ENCODE measurements around the gene AP2B1. TPM values are rescaled to one million over a fixed set of nuclear protein-coding genes. Genes with fewer than 3 reads are reported as not detected.
A peak's percentile ranks its signal among the peaks of the same experiment; 100 is the strongest.

AP2B1 gene
- total and polyA plus RNA-seq, 9 of the 15 experiments (the other 6 are each of a cell fraction or from before 2014, with no cell fraction given): 60.1 to 287 (median 105) TPM

GRCh38 chr17:35555691-35556090 lies 31.4 kb upstream of the AP2B1 start:
- intact Hi-C loops (cut with micrococcal nuclease): loop anchor here (2.0 to 5.0 kb wide), 2 partner anchors 177 to 191 kb away; partner anchors contain the start of gene RASL10B
- ChIA-PET CTCF (ENCODE audit: low intra/inter-chr PET ratio) (interaction anchor here (1.9 kb wide), 1 partner anchor 192 kb away, joined by 16 read pairs; no protein-coding TSS in a partner anchor), POLR2A (interaction anchor here (0.8 to 3.8 kb wide), 7 partner anchors 12 to 194 kb away, joined by 3 to 14 read pairs (median 3); partner anchors contain the start of genes AP2B1 and PEX12)
- in situ Hi-C loops (cut with MboI): loop anchor here (5.0 kb wide), 1 partner anchor 192 kb away; no protein-coding TSS in a partner anchor
- WGBS (ENCODE audit: insufficient coverage, low coverage, missing lambda C conversion rate): 65% methylated on average over 5 of the region's 5 CpGs
- H3K9ac ChIP-seq (ENCODE audit: insufficient read depth in 1 of 2, low read depth in 2 of 2, low read length in 2 of 2): no peak overlapping the region
- H3K9me1 ChIP-seq (ENCODE audit: control insufficient read depth, insufficient read depth, low read length): no peaks in the 10 kb centered on the region
- BruUV-seq (replicated peaks): no TSS peak
- no peaks in the 10 kb centered on the region for H3K27me3 ChIP-seq (ENCODE audit: control insufficient read depth in 2 of 2, insufficient read depth in 2 of 2, low read length in 2 of 2)
- no peak overlapping the region for H3K4me3 ChIP-seq
- peaks cover 4 to 24% of the 10 kb centered on the region in 2 experiments for H3K4me1 ChIP-seq (replicated peaks in 1 of 2; ENCODE audit: control insufficient read depth in 2 of 2, insufficient read depth in 2 of 2, low read length in 2 of 2)
- FAIRE-seq: peak; percentile 76
- no peaks in the 10 kb centered on the region; the same call in 1 of the 3 replicates for H3K36me3 ChIP-seq (ENCODE audit: control insufficient read depth, insufficient read depth, low read length)
- H3K27ac ChIP-seq (ENCODE audit: extremely low read depth, low read depth, low read length): no peak overlapping the region
- ATAC-seq: peak; percentile 65
- H3K79me2 ChIP-seq (ENCODE audit: control insufficient read depth, insufficient read depth, low read length): peaks cover 4% of the 10 kb centered on the region; the same call in 1 of the 3 replicates
- H3K4me2 ChIP-seq (ENCODE audit: insufficient read depth, low read length): no peak overlapping the region
- H3K9me3 ChIP-seq (replicated peaks; ENCODE audit: control insufficient read depth, insufficient read depth, low read depth, low read length): no peaks in the 10 kb centered on the region
- H2AFZ ChIP-seq (ENCODE audit: low read depth, low read length): no peak overlapping the region
- no peaks in the 10 kb centered on the region for H4K20me1 ChIP-seq (replicated peaks; ENCODE audit: control insufficient read depth, insufficient read depth, low read length)
- peak; percentile 47 to 62 (median 50) for DNase-seq (ENCODE audit: extremely low read depth in 1 of 4, low spot score in 3 of 4)
- TF ChIP-seq ZNF699 (CRISPR knock-in tag; IDR thresholded peaks at IDR 0.05; ENCODE audit: insufficient replicate concordance) (no peak), NONO (IDR thresholded peaks at IDR 0.05; ENCODE audit: low read depth in 2 of 2, low read length in 1 of 2) (no peak), ZBTB7A (IDR thresholded peaks at IDR 0.05; ENCODE audit: borderline replicate concordance, control insufficient read depth, low read depth, low read length) (peak; percentile 94), SMC3 (conservative IDR thresholded peaks at IDR 0.05; ENCODE audit: insufficient read depth, low read depth, low read length) (peak; percentile 40; the same call in 1 of the 2 replicates), CREB3L1 (IDR thresholded peaks at IDR 0.05; ENCODE audit: borderline replicate concordance, low read depth) (no peak), RAD21 (CRISPR knock-in tag; conservative IDR thresholded peaks at IDR 0.05 in 1 of 2, IDR thresholded peaks at IDR 0.05 in 1 of 2) (peak; percentile 53 to 69), CREB3 (tag; conservative IDR thresholded peaks at IDR 0.05; ENCODE audit: low read depth) (no peak), SMARCC2 (IDR thresholded peaks at IDR 0.05; ENCODE audit: low read depth) (no peak), CC2D1A (IDR thresholded peaks at IDR 0.05) (0 out of 2 replicates have a peak, but pooled peaks have one; percentile 63), MTA2 (IDR thresholded peaks at IDR 0.05; ENCODE audit: low read depth) (no peak)
- TF ChIP-seq, protein P1, sequence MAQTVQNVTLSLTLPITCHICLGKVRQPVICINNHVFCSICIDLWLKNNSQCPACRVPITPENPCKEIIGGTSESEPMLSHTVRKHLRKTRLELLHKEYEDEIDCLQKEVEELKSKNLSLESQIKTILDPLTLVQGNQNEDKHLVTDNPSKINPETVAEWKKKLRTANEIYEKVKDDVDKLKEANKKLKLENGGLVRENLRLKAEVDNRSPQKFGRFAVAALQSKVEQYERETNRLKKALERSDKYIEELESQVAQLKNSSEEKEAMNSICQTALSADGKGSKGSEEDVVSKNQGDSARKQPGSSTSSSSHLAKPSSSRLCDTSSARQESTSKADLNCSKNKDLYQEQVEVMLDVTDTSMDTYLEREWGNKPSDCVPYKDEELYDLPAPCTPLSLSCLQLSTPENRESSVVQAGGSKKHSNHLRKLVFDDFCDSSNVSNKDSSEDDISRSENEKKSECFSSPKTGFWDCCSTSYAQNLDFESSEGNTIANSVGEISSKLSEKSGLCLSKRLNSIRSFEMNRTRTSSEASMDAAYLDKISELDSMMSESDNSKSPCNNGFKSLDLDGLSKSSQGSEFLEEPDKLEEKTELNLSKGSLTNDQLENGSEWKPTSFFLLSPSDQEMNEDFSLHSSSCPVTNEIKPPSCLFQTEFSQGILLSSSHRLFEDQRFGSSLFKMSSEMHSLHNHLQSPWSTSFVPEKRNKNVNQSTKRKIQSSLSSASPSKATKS (CRISPR knock-in tag; IDR thresholded peaks at IDR 0.05): no peak
- TF ChIP-seq, protein P2, sequence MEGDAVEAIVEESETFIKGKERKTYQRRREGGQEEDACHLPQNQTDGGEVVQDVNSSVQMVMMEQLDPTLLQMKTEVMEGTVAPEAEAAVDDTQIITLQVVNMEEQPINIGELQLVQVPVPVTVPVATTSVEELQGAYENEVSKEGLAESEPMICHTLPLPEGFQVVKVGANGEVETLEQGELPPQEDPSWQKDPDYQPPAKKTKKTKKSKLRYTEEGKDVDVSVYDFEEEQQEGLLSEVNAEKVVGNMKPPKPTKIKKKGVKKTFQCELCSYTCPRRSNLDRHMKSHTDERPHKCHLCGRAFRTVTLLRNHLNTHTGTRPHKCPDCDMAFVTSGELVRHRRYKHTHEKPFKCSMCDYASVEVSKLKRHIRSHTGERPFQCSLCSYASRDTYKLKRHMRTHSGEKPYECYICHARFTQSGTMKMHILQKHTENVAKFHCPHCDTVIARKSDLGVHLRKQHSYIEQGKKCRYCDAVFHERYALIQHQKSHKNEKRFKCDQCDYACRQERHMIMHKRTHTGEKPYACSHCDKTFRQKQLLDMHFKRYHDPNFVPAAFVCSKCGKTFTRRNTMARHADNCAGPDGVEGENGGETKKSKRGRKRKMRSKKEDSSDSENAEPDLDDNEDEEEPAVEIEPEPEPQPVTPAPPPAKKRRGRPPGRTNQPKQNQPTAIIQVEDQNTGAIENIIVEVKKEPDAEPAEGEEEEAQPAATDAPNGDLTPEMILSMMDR (IDR thresholded peaks at IDR 0.05 in 2 of 3, conservative IDR thresholded peaks at IDR 0.05 in 1 of 3; ENCODE audit: insufficient read depth in 2 of 3, low read depth in 1 of 3, low read length in 3 of 3): peak; percentile 55 to 73 (median 68); a peak in 5 of 6 replicates

Data from K562 (cell line).